ENCODE measurements around the gene RC3H1.
"Not testable (repeated sequence)": the region's sequence is repeated elsewhere in the genome, so short reads cannot be mapped to it uniquely, and the experiment has no call there.

RC3H1 gene

GRCh38 chr1:174023440-174023839 lies 1.3 kb upstream of the RC3H1 start:
- no peak for DNase-seq (ENCODE audit: low spot score)

DNA sequence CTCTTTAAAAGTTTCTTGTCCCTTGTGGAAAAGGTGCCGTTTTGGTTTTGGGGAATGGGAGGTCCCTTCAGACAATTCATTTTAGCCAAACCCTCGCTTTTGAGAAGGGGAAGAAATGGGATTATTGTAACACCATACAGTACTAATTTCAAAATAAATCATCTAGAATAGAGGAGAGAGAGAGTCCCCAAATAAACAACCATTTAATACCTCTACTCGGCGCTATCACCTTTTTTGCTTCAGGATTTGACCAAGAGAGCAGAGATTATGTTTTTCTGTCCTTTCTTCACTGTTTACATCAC lies 770 bp upstream of the RC3H1 start:
- no peak for DNase-seq (ENCODE audit: low spot score)

DNA sequence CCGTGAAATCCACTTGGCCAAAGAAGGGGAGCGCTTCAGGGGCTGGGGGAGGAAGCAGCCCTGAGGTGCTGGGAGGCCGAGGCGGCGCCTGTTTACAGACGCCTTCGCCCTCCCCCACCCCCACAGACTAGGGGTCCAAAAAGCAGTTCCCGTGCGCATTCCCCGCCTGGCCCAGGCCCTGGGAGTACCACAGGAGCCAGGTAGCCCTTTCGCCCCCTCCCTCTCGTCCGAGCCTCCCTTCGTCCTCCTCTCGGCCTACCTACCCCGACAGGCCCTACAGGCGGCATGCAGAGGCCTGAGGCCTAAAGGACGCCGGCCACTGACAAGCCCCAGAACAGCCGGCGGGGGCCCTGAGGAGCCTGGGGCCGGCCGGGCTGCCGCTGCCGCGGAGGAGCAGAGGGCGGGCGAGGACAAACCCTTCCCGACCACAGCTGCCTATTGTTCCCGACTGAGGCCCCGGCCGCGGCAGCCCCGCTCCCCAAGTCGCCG lies 522 bp downstream of the RC3H1 start:
- DNase-seq (ENCODE audit: low spot score): no peak

DNA sequence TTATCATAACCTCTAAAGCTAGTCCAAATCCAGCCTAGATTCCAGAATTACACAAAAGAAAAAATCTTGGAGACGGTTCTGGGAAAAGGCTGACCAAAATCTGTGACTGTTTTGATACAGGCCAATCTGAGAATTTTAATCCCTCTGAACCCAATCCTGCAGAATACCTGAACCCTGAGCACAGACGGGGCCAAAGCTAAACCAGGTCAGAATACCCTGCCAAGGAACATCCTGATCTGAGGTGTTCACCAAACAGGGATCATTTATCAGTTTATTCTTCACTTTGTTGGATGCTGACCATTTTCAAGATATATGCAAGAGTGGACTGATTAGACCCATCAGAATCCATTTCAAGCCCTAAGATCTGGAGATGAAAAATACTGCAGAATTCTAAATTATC lies 3.6 kb downstream of the RC3H1 start:
- no peak for DNase-seq (ENCODE audit: low spot score)

- no peak for DNase-seq (ENCODE audit: low spot score)
Observed at GRCh38 chr1:174017231-174017970, 4.8 kb downstream of the RC3H1 start.

DNA sequence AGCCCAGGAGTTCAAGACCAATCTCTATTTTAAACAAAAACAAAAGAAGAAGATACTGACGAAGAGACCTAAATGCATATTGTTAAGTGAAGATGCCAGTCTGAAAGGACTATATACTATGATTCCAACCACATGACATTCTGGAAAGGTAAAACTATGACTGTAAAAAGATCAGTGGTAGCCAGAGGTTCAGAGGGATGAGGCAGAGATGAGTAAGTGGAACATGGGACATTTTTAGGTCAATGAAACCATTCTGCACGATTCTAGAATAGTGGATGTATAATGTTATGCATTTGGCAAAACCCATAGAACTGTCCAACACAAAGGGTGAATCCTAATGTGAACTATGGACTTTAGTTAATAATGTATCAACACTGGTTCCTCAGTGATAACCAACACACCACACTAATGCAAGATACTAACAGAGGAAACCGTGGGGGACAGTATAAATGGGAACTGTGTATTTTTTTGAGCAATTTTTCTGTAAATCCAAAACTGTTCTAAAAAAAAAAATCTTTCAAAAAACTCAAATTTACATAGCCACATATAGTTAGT lies 8.2 kb downstream of the RC3H1 start:
- peak; percentile 68 for DNase-seq (ENCODE audit: low spot score)

DNA sequence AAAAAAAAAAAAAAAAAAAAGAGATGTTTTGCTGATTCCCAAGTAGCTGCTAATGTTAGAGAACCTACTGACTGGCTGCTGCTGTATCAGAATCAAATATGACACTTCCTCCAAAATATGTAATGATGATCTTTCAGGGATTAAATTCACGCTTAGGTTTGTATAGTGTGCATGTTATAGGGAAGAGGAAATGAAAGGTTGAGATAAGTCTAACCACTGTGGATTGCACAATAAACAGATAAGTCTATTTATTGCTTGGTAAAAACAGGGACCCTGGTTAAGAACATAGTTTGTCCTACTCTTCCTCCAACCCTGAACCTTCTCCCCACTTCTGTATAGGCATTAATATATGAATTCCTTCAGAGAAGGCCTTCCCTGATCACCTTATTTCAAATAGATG lies 13.2 kb downstream of the RC3H1 start:
- no peak for DNase-seq (ENCODE audit: low spot score)

DNA sequence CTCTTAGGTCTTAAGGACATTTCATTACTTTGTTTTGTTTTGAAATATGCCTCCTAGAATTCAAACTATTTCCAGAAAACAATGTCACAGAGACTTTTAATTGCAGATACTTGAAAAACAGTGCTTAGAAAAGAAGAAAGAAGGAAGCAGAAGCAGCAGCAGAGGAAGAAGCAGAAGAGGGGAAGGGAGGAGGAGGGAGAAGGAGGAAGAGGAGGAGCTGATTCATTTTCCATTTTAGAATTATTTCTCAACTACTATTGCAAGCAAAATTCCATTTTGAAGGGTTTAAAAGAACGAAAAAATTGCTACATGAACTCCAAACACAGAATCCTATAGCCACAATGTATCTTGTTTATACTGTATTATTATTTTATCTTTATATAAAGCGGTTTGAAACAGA lies 13.9 kb downstream of the RC3H1 start:
- DNase-seq (ENCODE audit: low spot score): no peak

GRCh38 chr1:174007851-174008250 lies 14.3 kb downstream of the RC3H1 start:
- no peak for DNase-seq (ENCODE audit: low spot score)

DNA sequence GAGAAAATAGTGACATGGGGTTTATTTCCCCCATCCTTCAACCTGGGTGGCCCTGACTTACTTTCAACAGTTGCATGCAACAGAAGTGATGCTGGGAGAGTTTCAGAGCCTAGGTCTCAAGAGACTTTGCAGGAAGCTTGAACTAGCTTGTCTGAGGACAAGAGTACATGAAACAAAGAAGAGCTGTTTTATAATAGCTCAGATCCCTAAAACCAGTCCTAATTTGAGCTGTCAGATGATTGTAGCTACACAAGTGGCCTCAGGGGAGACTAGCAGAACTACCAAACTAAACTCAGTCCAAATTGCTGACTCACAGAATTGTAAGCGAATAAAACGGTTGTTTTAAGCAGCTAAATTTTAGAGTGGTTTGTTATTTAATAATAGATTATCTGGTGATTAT lies 17.1 kb downstream of the RC3H1 start:
- peak; percentile 98 for DNase-seq (ENCODE audit: low spot score)

- DNase-seq (ENCODE audit: low spot score): no peak
Observed at GRCh38 chr1:174003867-174004266, 18.3 kb downstream of the RC3H1 start.

GRCh38 chr1:174001573-174001972 lies 20.6 kb downstream of the RC3H1 start:
- DNase-seq (ENCODE audit: low spot score): no peak

DNA sequence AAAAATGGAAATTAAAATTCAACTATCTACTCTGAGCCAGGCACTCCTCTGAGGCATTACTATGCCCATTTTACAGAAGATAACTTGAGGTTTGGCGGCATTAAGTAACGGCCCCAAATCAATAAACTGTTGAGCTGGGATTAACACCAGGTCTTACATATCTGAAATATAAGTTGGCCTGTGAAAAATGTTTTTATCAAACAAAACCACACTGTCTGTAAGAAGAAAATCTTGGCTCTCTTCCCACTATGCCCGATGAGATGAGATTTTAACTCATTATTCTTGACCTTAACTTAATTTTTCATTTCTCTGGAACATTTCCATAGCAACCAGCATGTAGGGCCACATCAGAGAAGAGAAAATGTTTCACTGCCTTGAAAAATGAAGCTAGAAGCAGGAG lies 21.8 kb downstream of the RC3H1 start:
- no peak for DNase-seq (ENCODE audit: low spot score)

- no peak for DNase-seq (ENCODE audit: low spot score)
Observed at GRCh38 chr1:173997791-173998190, 24.4 kb downstream of the RC3H1 start.

DNA sequence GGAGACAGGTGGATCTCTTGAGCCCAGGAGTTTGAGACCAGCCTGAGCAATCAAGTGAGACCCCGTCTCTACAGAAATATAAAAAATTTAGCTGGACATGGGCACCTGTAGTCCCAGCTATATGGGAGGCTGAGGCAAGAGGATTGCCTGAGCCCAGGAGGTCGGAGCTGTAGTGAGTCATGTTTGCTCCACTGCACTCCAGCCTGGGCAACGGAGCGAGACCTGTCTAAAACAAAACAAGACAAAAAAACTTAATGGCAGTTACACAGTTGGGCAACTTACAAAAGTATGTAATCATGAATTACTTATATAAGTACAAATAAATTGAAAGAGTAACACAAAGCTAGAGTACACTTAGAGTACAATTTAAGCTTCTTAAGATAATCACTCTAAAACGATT lies 25.2 kb downstream of the RC3H1 start:
- DNase-seq (ENCODE audit: low spot score): no peak

DNA sequence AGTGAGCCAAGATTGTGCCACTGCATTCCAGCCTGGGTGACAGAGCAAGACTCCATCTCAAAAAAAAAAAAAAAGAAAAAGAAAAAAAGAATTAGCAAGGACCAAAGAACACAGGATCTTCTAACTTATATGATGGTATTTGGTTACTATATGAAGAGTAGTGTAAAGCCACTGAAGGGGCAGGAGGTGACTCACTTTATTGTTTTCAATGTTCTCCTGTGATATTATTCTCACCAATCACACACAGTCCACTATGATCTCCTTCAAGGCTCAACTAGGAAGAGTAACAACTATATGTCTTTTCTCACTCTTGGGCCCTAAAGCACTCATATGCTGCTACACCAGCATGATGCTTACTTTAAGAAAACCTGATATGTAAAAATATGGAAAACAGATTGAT lies 26.7 kb downstream of the RC3H1 start:
- no peak for DNase-seq (ENCODE audit: low spot score)

DNA sequence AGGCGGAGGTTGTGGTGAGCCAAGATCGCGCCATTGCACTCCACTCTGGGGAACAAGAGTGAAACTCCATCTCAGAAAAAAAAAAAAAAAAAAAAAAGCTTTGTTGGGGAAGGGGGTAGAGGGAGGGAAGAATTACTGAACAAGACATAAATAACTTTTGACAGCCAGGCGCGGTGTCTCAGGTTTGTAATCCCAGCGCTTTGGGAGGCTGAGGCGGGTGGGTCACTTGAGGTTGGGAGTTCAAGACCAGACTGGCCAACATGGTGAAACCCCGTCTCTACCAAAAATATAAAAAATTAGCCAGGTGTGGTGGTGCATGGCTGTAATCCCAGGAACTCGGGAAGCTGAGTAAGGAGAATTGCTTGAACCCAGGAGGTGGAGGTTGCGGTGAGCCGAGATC lies 28.2 kb downstream of the RC3H1 start:
- DNase-seq (ENCODE audit: low spot score): not testable (repeated sequence)

DNA sequence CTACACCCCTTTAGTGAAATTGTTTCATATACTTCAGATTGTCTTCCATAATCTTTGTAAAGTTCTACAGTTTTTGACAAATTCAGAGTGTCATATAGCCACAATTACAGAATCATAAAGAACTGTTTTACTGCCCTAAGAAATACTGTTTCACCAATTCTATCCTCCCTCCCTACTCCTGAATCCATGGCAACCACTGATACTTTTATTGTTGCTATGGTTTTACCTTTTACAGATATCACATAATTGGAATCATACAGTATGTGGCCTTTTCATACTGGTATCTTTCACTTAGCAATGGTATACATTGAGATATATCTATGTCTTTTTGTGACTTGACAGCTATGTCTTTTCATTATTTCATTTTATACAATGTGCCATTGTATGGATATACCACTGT lies 34.1 kb downstream of the RC3H1 start:
- DNase-seq (ENCODE audit: low spot score): no peak

DNA sequence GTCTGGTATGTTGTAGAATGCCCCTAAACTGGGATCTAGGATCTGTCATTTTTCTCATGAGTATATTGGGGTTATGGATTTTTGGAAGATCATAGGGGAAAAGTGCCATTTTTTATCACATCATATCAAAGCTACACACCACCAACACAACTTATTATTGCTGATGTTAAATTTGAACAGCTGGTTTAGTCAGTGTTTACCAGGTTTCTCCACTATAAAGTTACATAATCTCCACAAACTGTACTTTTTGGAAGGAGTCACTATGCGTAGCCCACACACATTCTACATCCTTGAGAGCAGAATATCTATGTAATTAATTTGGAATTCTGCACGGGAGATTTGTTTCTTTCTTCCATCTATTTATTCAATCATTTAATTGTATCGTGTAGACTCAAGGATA lies 35.2 kb downstream of the RC3H1 start:
- no peak for DNase-seq (ENCODE audit: low spot score)

GRCh38 chr1:173970252-173970651 lies 51.9 kb downstream of the RC3H1 start:
- no peak for DNase-seq (ENCODE audit: low spot score)

GRCh38 chr1:173965896-173966295 lies 56.3 kb downstream of the RC3H1 start:
- not testable (repeated sequence) for DNase-seq (ENCODE audit: low spot score)

- DNase-seq (ENCODE audit: low spot score): no peak
Observed at GRCh38 chr1:173963477-173963876, 58.7 kb downstream of the RC3H1 start.

DNA sequence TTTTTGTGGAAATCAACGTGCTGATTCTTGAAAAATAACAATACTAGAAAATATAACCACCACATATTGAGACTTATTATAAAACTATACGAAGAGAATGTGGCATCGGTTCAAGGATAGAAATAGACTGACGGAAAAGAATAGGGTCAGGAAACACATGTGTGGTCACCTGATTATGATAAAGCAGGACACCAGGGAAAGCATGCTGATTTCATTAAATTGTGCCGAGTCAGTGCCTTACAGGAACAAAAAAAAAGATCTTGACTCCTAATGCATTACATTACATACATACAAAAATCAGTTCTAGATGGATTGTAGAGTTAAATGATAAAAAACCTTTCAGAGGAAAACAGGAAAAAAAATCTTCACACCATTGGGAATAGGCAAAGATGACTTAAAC lies 61.5 kb downstream of the RC3H1 start:
- no peak for DNase-seq (ENCODE audit: low spot score)

DNA sequence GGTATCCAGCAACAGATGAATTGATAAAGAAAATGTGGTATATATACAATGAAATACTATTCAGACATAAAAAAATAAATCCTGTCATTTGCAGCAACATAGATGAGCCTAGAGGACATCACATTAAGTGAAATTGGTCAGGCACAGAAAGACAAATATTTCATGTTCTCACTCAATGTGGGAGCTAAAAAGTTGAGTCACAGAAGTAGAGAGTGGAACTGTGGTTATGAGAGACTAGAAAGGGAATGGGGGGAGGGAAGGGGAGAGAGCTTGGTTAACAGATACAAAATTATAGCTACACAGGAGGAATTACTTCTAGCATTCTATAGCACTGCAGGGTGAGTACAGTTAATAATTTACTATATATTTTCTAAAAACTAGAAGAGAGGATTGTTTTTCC lies 68.0 kb downstream of the RC3H1 start:
- no peak for DNase-seq (ENCODE audit: low spot score)
